ENCODE results near the gene ABHD17B.

Gene ABHD17B

GRCh38 chr9:71876106-71876505 is 34.9 kb downstream of the ABHD17B start:
- DNase-seq (ENCODE audit: extremely low read depth, low read depth): no peak
- no peak for TF ChIP-seq CTCF (IDR thresholded peaks at IDR 0.05; ENCODE audit: low read depth, low read length)

GRCh38 chr9:71875345-71875744 is 35.6 kb downstream of the ABHD17B start:
- no peak for DNase-seq (ENCODE audit: extremely low read depth, low read depth)
- no peak for TF ChIP-seq CTCF (IDR thresholded peaks at IDR 0.05; ENCODE audit: low read depth, low read length)

GRCh38 chr9:71863631-71864030 is 47.4 kb downstream of the ABHD17B start:
- peak; percentile 0 for DNase-seq (ENCODE audit: extremely low read depth, low read depth)

GRCh38 chr9:71861618-71862017 is 49.4 kb downstream of the ABHD17B start:
- no peak for DNase-seq (ENCODE audit: extremely low read depth, low read depth)
- TF ChIP-seq CTCF (IDR thresholded peaks at IDR 0.05; ENCODE audit: low read depth, low read length): no peak

More at GRCh38 chr9:71863631-71864030, 47.4 kb downstream of the ABHD17B start:
- TF ChIP-seq CTCF (IDR thresholded peaks at IDR 0.05; ENCODE audit: low read depth, low read length): no peak

- TF ChIP-seq CTCF (IDR thresholded peaks at IDR 0.05; ENCODE audit: low read depth, low read length): no peak
These were observed 51.1 kb downstream of the ABHD17B start for GRCh38 chr9:71859939-71860338.

GRCh38 chr9:71858812-71859211 is 52.2 kb downstream of the ABHD17B start:
- no peak for DNase-seq (ENCODE audit: extremely low read depth, low read depth)
- TF ChIP-seq CTCF (IDR thresholded peaks at IDR 0.05; ENCODE audit: low read depth, low read length): no peak

More at GRCh38 chr9:71859939-71860338, 51.1 kb downstream of the ABHD17B start:
- no peak for DNase-seq (ENCODE audit: extremely low read depth, low read depth)

GRCh38 chr9:71858102-71858798 is 52.7 kb downstream of the ABHD17B start:
- TF ChIP-seq CTCF (IDR thresholded peaks at IDR 0.05; ENCODE audit: low read depth, low read length): no peak
- no peak for DNase-seq (ENCODE audit: extremely low read depth, low read depth)
